ENCODE results near the gene GRIP1. TPM values are rescaled to one million over a fixed set of nuclear protein-coding genes. Genes with fewer than 3 reads are reported as not detected.

The GRIP1 gene
- total RNA-seq, 1 experiment from 2014 or later: 22.5 TPM

DNA sequence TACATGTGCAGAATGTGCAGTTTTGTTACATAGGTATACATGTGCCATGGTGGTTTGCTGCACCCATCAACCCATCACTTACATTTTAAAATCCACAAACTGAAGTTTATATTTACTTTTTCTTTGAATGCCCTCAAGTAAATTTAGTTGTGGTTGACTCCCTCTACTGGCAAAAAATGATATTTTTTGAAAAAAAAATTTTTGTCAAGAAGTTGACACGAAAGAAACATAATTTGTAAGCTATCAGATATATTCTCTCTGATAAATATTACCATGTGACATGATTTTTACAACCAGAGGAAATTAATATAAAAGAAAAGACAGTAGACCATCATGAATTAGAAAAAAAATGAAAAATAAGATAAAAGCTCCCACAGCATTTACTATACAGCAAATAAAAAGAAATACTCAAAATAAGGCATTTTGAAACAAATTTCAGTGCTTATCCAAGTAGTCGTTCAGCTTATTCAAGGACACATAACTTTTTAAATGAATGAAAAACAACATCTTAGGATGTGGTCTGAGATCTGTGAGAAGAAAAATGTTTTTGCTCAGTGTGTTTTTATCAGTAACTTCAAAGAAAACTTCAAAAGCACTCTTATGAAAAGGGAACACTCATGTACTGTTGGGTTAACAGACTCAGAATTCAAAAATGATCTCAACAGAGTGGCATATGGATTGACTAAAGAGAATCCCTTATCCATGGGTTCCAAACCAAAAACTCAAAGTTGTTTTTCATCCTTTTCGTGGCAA, 30.0 kb upstream of the GRIP1 start:
- no peak for TF ChIP-seq GTF2I (CRISPR knock-in tag; conservative IDR thresholded peaks at IDR 0.05)
- ATAC-seq: no peak
- peaks cover 5% of the 10 kb centered on the region; the same call in 1 of the 2 replicates for H3K36me3 Mint-ChIP-seq
- H3K27me3 Mint-ChIP-seq (ENCODE audit: low read depth): no peaks in the 10 kb centered on the region
- H3K4me3 Mint-ChIP-seq: no peak overlapping the region
- ChIA-PET CTCF (interaction anchor here (0.7 to 2.5 kb wide), 13 partner anchors 9 to 564 kb away, joined by 3 to 14 read pairs (median 4); no protein-coding TSS in a partner anchor), POLR2A (no interaction called here)
- peak overlapping the region; percentile 1; the same call in 1 of the 2 replicates for H3K27ac Mint-ChIP-seq
- peaks cover 14% of the 10 kb centered on the region for H3K9me3 Mint-ChIP-seq
- H3K4me1 Mint-ChIP-seq: no peaks in the 10 kb centered on the region
- no peak for DNase-seq (ENCODE audit: low spot score)

DNA sequence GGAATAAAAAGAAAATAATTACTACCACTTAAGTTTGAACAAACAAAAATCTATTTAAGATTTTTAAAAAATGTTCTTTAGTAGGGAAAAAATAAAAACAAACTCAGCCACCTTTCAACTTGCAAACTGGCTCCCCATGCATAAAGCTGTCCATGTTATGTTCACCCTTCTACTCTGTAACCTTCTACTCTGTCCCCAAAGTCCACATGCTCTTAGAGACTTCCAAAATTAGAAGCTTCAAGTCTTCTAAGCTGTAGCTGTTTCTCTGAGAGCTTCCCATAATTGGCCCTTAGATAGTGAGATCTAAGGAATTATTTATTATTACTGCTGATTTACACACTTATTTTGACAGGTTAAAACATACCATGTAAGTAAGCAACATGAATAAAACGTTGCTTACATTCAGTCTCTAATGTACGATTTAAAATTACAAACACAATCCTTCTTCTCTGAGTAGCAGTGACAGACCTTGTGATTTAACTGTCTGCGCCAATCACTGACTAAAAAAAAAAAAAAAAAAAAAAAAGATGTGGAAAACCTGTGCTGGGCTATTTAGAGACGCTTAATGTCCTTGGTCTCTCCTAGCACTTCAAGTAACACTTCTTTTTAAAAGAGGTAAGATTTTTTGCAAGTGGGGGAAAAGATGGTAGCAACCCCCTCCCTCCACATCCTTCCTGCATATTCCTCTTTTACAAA, 28.3 kb upstream of the GRIP1 start:
- H3K36me3 Mint-ChIP-seq: peaks cover 5% of the 10 kb centered on the region; the same call in 1 of the 2 replicates
- POLR2A ChIA-PET: no interaction called here
- H3K4me3 Mint-ChIP-seq: no peak overlapping the region
- H3K9me3 Mint-ChIP-seq: peaks cover 14% of the 10 kb centered on the region
- DNase-seq (ENCODE audit: low spot score) (no peak), ATAC-seq (no peak)
- no peak overlapping the region for H3K27ac Mint-ChIP-seq
- TF ChIP-seq OVOL2 (CRISPR knock-in tag; IDR thresholded peaks at IDR 0.05; ENCODE audit: borderline replicate concordance) (no peak), ETV6 (CRISPR knock-in tag; IDR thresholded peaks at IDR 0.05) (no peak), NFYB (CRISPR knock-in tag; conservative IDR thresholded peaks at IDR 0.05; ENCODE audit: low read depth) (no peak), IRF2 (CRISPR knock-in tag; IDR thresholded peaks at IDR 0.05; ENCODE audit: borderline replicate concordance, low read depth) (no peak), TEAD4 (CRISPR knock-in tag; IDR thresholded peaks at IDR 0.05) (no peak), ZNF317 (CRISPR knock-in tag; IDR thresholded peaks at IDR 0.05; ENCODE audit: borderline replicate concordance, low read depth) (no peak)
- TF ChIP-seq, protein P1, sequence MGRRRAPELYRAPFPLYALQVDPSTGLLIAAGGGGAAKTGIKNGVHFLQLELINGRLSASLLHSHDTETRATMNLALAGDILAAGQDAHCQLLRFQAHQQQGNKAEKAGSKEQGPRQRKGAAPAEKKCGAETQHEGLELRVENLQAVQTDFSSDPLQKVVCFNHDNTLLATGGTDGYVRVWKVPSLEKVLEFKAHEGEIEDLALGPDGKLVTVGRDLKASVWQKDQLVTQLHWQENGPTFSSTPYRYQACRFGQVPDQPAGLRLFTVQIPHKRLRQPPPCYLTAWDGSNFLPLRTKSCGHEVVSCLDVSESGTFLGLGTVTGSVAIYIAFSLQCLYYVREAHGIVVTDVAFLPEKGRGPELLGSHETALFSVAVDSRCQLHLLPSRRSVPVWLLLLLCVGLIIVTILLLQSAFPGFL (CRISPR knock-in tag; IDR thresholded peaks at IDR 0.05; ENCODE audit: borderline replicate concordance): no peak
- TF ChIP-seq, protein P2, sequence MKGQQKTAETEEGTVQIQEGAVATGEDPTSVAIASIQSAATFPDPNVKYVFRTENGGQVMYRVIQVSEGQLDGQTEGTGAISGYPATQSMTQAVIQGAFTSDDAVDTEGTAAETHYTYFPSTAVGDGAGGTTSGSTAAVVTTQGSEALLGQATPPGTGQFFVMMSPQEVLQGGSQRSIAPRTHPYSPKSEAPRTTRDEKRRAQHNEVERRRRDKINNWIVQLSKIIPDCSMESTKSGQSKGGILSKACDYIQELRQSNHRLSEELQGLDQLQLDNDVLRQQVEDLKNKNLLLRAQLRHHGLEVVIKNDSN (CRISPR knock-in tag; IDR thresholded peaks at IDR 0.05): no peak
- TF ChIP-seq, protein P3, sequence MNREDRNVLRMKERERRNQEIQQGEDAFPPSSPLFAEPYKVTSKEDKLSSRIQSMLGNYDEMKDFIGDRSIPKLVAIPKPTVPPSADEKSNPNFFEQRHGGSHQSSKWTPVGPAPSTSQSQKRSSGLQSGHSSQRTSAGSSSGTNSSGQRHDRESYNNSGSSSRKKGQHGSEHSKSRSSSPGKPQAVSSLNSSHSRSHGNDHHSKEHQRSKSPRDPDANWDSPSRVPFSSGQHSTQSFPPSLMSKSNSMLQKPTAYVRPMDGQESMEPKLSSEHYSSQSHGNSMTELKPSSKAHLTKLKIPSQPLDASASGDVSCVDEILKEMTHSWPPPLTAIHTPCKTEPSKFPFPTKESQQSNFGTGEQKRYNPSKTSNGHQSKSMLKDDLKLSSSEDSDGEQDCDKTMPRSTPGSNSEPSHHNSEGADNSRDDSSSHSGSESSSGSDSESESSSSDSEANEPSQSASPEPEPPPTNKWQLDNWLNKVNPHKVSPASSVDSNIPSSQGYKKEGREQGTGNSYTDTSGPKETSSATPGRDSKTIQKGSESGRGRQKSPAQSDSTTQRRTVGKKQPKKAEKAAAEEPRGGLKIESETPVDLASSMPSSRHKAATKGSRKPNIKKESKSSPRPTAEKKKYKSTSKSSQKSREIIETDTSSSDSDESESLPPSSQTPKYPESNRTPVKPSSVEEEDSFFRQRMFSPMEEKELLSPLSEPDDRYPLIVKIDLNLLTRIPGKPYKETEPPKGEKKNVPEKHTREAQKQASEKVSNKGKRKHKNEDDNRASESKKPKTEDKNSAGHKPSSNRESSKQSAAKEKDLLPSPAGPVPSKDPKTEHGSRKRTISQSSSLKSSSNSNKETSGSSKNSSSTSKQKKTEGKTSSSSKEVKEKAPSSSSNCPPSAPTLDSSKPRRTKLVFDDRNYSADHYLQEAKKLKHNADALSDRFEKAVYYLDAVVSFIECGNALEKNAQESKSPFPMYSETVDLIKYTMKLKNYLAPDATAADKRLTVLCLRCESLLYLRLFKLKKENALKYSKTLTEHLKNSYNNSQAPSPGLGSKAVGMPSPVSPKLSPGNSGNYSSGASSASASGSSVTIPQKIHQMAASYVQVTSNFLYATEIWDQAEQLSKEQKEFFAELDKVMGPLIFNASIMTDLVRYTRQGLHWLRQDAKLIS (CRISPR knock-in tag; IDR thresholded peaks at IDR 0.05; ENCODE audit: borderline replicate concordance): no peak
- H3K4me1 Mint-ChIP-seq: no peaks in the 10 kb centered on the region
- no peaks in the 10 kb centered on the region for H3K27me3 Mint-ChIP-seq (ENCODE audit: low read depth)
- CTCF ChIA-PET: no interaction called here

DNA sequence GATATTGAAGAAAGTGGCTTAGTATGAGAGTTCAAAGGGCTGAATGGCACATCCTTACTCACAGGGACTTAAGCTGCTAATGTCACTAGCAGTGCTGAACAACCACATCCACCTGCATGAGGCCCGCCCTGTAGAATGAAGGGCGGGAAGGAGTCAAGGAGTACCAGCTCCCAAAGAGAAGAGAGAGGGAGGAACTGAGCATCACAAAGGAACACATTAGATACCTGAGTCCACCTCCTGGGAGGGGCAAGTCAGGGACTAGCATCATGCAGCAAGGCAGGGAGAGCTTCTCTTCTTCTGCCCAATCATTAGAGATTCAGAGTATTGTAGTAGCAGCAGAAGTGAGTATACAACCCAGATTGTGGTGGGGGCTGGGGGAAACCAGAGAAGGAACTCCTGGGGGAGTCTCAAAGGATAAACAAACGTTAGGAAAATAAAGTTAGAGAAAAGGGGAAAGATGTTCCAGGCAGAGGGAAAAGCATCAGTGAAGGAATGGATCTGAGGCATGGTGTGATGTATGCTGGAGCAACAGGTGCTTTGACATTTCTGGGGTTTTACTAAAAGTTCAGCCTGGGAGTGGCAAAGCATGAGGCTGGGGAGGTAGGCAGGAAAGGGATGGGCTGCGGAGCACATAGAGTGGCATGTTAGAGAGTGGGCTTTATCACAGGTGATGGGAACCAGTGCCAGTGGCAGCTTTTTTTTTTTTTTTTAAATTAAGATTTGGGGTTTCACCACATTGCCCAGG, 21.0 kb upstream of the GRIP1 start:
- H3K4me3 Mint-ChIP-seq: no peak overlapping the region
- no peaks in the 10 kb centered on the region for H3K27me3 Mint-ChIP-seq (ENCODE audit: low read depth)
- no peak overlapping the region for H3K27ac Mint-ChIP-seq
- H3K9me3 Mint-ChIP-seq: peaks cover 3% of the 10 kb centered on the region; the same call in 1 of the 2 replicates
- peaks cover 9% of the 10 kb centered on the region for H3K4me1 Mint-ChIP-seq
- ChIA-PET POLR2A (no interaction called here), CTCF (interaction anchor here (0.6 to 2.2 kb wide), 5 partner anchors 9 to 408 kb away, joined by 3 to 8 read pairs (median 5); no protein-coding TSS in a partner anchor)
- no peak for DNase-seq (ENCODE audit: low spot score)
- peak; percentile 95 for ATAC-seq
- no peaks in the 10 kb centered on the region for H3K36me3 Mint-ChIP-seq
- TF ChIP-seq MYBL2 (CRISPR knock-in tag; IDR thresholded peaks at IDR 0.05) (no peak), RELA (CRISPR knock-in tag; IDR thresholded peaks at IDR 0.05; ENCODE audit: borderline replicate concordance) (no peak), ZNF138 (CRISPR knock-in tag; conservative IDR thresholded peaks at IDR 0.05) (no peak), MXD4 (CRISPR knock-in tag; IDR thresholded peaks at IDR 0.05; ENCODE audit: borderline replicate concordance) (no peak), ESRRA (CRISPR knock-in tag; IDR thresholded peaks at IDR 0.05; ENCODE audit: borderline replicate concordance) (no peak)
- TF ChIP-seq, protein P4, sequence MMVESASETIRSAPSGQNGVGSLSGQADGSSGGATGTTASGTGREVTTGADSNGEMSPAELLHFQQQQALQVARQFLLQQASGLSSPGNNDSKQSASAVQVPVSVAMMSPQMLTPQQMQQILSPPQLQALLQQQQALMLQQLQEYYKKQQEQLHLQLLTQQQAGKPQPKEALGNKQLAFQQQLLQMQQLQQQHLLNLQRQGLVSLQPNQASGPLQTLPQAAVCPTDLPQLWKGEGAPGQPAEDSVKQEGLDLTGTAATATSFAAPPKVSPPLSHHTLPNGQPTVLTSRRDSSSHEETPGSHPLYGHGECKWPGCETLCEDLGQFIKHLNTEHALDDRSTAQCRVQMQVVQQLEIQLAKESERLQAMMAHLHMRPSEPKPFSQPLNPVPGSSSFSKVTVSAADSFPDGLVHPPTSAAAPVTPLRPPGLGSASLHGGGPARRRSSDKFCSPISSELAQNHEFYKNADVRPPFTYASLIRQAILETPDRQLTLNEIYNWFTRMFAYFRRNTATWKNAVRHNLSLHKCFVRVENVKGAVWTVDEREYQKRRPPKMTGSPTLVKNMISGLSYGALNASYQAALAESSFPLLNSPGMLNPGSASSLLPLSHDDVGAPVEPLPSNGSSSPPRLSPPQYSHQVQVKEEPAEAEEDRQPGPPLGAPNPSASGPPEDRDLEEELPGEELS (CRISPR knock-in tag; IDR thresholded peaks at IDR 0.05): no peak
- TF ChIP-seq, protein P5, sequence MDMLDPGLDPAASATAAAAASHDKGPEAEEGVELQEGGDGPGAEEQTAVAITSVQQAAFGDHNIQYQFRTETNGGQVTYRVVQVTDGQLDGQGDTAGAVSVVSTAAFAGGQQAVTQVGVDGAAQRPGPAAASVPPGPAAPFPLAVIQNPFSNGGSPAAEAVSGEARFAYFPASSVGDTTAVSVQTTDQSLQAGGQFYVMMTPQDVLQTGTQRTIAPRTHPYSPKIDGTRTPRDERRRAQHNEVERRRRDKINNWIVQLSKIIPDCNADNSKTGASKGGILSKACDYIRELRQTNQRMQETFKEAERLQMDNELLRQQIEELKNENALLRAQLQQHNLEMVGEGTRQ (CRISPR knock-in tag; IDR thresholded peaks at IDR 0.05): no peak

Data from WTC11 (cell line).